Stimulated activated CD4-positive, alpha-beta T cell treated with anti-CD3 and anti-CD28 coated beads, TNF-alpha, amount 100 ng/mL, for 1 hour (primary cell): Measurements from ENCODE around the gene ZNF778.

Experiments used
- DNase-seq, 3 donors: peaks; one replicate each; pipeline ENCODE4 v3.0.0-alpha.2; 2020; ENCODE audit warnings: low read depth in 3 of 3, low spot score in 1 of 3

ZNF778 gene

GRCh38 chr16:89217388-89218191 lies at the start of gene ZNF778:
TSS of gene ZNF778 (plus strand) at chr16:89217703. CDS start at chr16:89221128, 3,425 bp downstream.
- peak in 2 of 3 donors; percentile 50 to 67 for DNase-seq

GRCh38 chr16:89168381-89169189 lies 48.9 kb upstream of the ZNF778 start:
- DNase-seq, result no peak

- DNase-seq, result no peak
These were observed 47.7 kb upstream of the ZNF778 start for GRCh38 chr16:89169778-89170177.

GRCh38 chr16:89170346-89171215 lies 46.9 kb upstream of the ZNF778 start:
- no peak for DNase-seq

- peak; percentile 87 to 92 (median 89) for DNase-seq
These were observed 46.0 kb upstream of the ZNF778 start, which contains the start of gene CDH15 for GRCh38 chr16:89171216-89172170. TSS of gene CDH15 (plus strand) at chr16:89171748. CDS start at chr16:89171832, 84 bp downstream.

GRCh38 chr16:89172171-89172527 lies 45.4 kb upstream of the ZNF778 start:
- DNase-seq, result no peak

- no peak for DNase-seq
These were observed 44.9 kb upstream of the ZNF778 start for GRCh38 chr16:89172528-89173173.

GRCh38 chr16:89173174-89173921 lies 44.2 kb upstream of the ZNF778 start:
- no peak for DNase-seq

GRCh38 chr16:89174055-89174827 lies 43.3 kb upstream of the ZNF778 start:
- no peak for DNase-seq

GRCh38 chr16:89174877-89175276 lies 42.6 kb upstream of the ZNF778 start:
- DNase-seq, result no peak

- DNase-seq, result no peak
These were observed 42.0 kb upstream of the ZNF778 start for GRCh38 chr16:89175280-89176146.

GRCh38 chr16:89176147-89176690 lies 41.3 kb upstream of the ZNF778 start:
- no peak for DNase-seq

GRCh38 chr16:89176717-89177116 lies 40.8 kb upstream of the ZNF778 start:
- no peak for DNase-seq

GRCh38 chr16:89177501-89177900 lies 40.0 kb upstream of the ZNF778 start:
- no peak for DNase-seq

- DNase-seq, result no peak
These were observed 38.9 kb upstream of the ZNF778 start for GRCh38 chr16:89178453-89179147.

GRCh38 chr16:89179148-89179484 lies 38.4 kb upstream of the ZNF778 start:
- no peak for DNase-seq
